GM20000 (cell line): ENCODE data around the gene SPACA6.

Source experiments
- DNase-seq: peaks from one replicate; pipeline ENCODE4 v3.0.0; 2012; ENCODE audit warnings: low spot score
- CTCF ChIP-seq: IDR thresholded peaks from 2 replicates; pipeline ENCODE4 v1.5.1; 2012; ENCODE audit warnings: mild to moderate bottlenecking, control low read depth; ENCODE audit errors: extremely low read depth, missing control alignments

SPACA6 gene

GRCh38 chr19:51689751-51690453, 3.2 kb upstream of the SPACA6 start:
- DNase-seq = peak; percentile 45
- TF ChIP-seq CTCF = no peak

GRCh38 chr19:51690454-51691073, 2.6 kb upstream of the SPACA6 start:
- no peak for TF ChIP-seq CTCF
- DNase-seq = peak; percentile 83

- DNase-seq = peak; percentile 7
- no peak for TF ChIP-seq CTCF
These were observed 2.0 kb upstream of the SPACA6 start for GRCh38 chr19:51691074-51691583.

- TF ChIP-seq CTCF = no peak
- peak; percentile 15 for DNase-seq
These were observed 1.3 kb upstream of the SPACA6 start for GRCh38 chr19:51691584-51692428.

GRCh38 chr19:51692468-51692867, 662 bp upstream of the SPACA6 start:
- peak; percentile 9 for DNase-seq
- no peak for TF ChIP-seq CTCF

- DNase-seq = peak; percentile 10
- TF ChIP-seq CTCF = no peak
These were observed 689 bp downstream of the SPACA6 start for GRCh38 chr19:51693819-51694218.
